GM12878 (cell line): ENCODE results near the gene TBC1D24. TPM values are rescaled to one million over a fixed set of nuclear protein-coding genes. Genes with fewer than 3 reads are reported as not detected.

Experiments used
- ATAC-seq: fragments of 200-7000 bp; cut with Tn5 transposase; 3 replicates; pipeline ENCODE4 v1.9.1; 2020; ENCODE audit warnings: mild to moderate bottlenecking, moderate library complexity
- BruUV-seq: library from RNA; stranded (reverse); fragments of 400-500 nt; replicated peaks from 2 replicates; lab custom pipeline; 2021; lab: Mats Ljungman, UMichigan
- CTCF ChIA-PET: fragments of 300-600 bp; sonication (Branson Sonifier 250); formaldehyde crosslinking; extraction: SDS; loops from one replicate; lab custom pipeline; 2021; ENCODE audit warnings: inconsistent platforms; lab: Yijun Ruan, JAX
- POLR2A ChIA-PET: fragments of 350-600 bp; formaldehyde crosslinking; extraction: SDS; loops from one replicate; lab custom pipeline; 2021; ENCODE audit warnings: inconsistent platforms; lab: Charles Lee
- RAD21 ChIA-PET: fragments of 300-600 bp; sonication (Branson Sonifier 250); formaldehyde crosslinking; loops from one replicate; lab custom pipeline; 2023; ENCODE audit warnings: antibody characterized with exemption; ENCODE audit not compliant: unreplicated experiment; lab: Charles Lee
- SMC1A ChIA-PET: fragments of 300-600 bp; sonication (Branson Sonifier 250); formaldehyde crosslinking; loops from one replicate; lab custom pipeline; 2023; ENCODE audit not compliant: unreplicated experiment, uncharacterized antibody; lab: Charles Lee
- DNase-seq: peaks from one replicate; pipeline ENCODE4 v3.0.0-alpha.2; 2011; ENCODE audit warnings: low read depth, low spot score
- FAIRE-seq: peaks from 3 replicates; lab custom pipeline; 2011; peaks lifted over from hg19 to GRCh38; lab: Jason Lieb, UNC
- H2AFZ ChIP-seq: 2 replicates; pipeline ENCODE4 v1.6.0; 2011; ENCODE audit warnings: low read depth, low read length, control low read depth; ENCODE audit not compliant: control insufficient read depth
- H3K27ac ChIP-seq: 2 replicates; pipeline ENCODE4 v1.5.1; 2011; ENCODE audit warnings: control low read depth; ENCODE audit not compliant: control insufficient read depth, insufficient read depth
- H3K27me3 ChIP-seq, 2 experiments: replicated peaks in 1 of 2; 2 replicates each; pipeline versions ENCODE4 v1.6.0 to v1.6.1; 2011; ENCODE audit warnings: low read length in 1 of 2; ENCODE audit not compliant: control insufficient read depth in 2 of 2, insufficient read depth in 2 of 2
- H3K36me3 ChIP-seq, 2 experiments: 2 replicates each; pipeline ENCODE4 v1.5.1; 2011; ENCODE audit warnings: low read length in 1 of 2; ENCODE audit not compliant: control insufficient read depth in 2 of 2, insufficient read depth in 2 of 2
- H3K4me1 ChIP-seq: 2 replicates; pipeline ENCODE4 v1.6.1; 2011; ENCODE audit warnings: mild to moderate bottlenecking, low read length, moderate library complexity, mixed read lengths; ENCODE audit not compliant: control insufficient read depth, insufficient read depth
- H3K4me2 ChIP-seq: 2 replicates; pipeline ENCODE4 v1.6.0; 2011; ENCODE audit warnings: control low read depth; ENCODE audit not compliant: control insufficient read depth, insufficient read depth
- H3K4me3 ChIP-seq: fragments of 200-600 bp; sonication (generic); 2 replicates; pipeline ENCODE4 v1.5.1; 2016
- H3K79me2 ChIP-seq: 2 replicates; pipeline ENCODE4 v1.6.0; 2011; ENCODE audit warnings: low read length; ENCODE audit not compliant: control insufficient read depth, insufficient read depth
- H3K9ac ChIP-seq: 2 replicates; pipeline ENCODE4 v1.8.0; 2011; ENCODE audit warnings: low read length, control low read depth, mixed read lengths; ENCODE audit not compliant: control insufficient read depth, insufficient read depth
- H3K9me3 ChIP-seq: replicated peaks from 3 replicates; pipeline ENCODE4 v1.5.1; 2011; ENCODE audit warnings: mild to moderate bottlenecking, low read length; ENCODE audit not compliant: control insufficient read depth, insufficient read depth
- H4K20me1 ChIP-seq: 2 replicates; pipeline ENCODE4 v1.6.0; 2011; ENCODE audit not compliant: control insufficient read depth, insufficient read depth
- BCL3 ChIP-seq: IDR thresholded peaks from 2 replicates; pipeline ENCODE4 v1.6.1; 2011; ENCODE audit warnings: borderline replicate concordance, low read depth, mild to moderate bottlenecking, moderate library complexity, low read length; ENCODE audit not compliant: insufficient read depth, poor library complexity, severe bottlenecking
- CHD4 ChIP-seq: fragments of 200-600 bp; sonication (generic); IDR thresholded peaks from 2 replicates; pipeline ENCODE4 v1.6.1; 2016; ENCODE audit warnings: mild to moderate bottlenecking
- EED ChIP-seq: sonication (generic); IDR thresholded peaks from 2 replicates; pipeline ENCODE4 v1.6.1; 2016; ENCODE audit warnings: antibody characterized with exemption, low read depth
- FOXK2 ChIP-seq: fragments of 450-650 bp; IDR thresholded peaks from 2 replicates; pipeline ENCODE4 v1.6.1; 2017; ENCODE audit warnings: mild to moderate bottlenecking, moderate library complexity
- HCFC1 ChIP-seq: fragments of 150-350 bp; IDR thresholded peaks from 2 replicates; pipeline ENCODE4 v1.6.1; 2014; ENCODE audit warnings: low read length
- MAX ChIP-seq: IDR thresholded peaks from 2 replicates; pipeline ENCODE4 v1.6.1; 2012; ENCODE audit warnings: low read depth, low read length, improper control_type of control experiment
- NR2C1 ChIP-seq: fragments of 450-650 bp; IDR thresholded peaks from 2 replicates; pipeline ENCODE4 v1.6.1; 2017; ENCODE audit warnings: antibody characterized with exemption, mild to moderate bottlenecking, moderate library complexity
- RELB ChIP-seq: fragments of 450-650 bp; IDR thresholded peaks from 2 replicates; pipeline ENCODE4 v1.6.1; 2017; ENCODE audit warnings: low read depth, mild to moderate bottlenecking, moderate library complexity
- RUNX3 ChIP-seq: IDR thresholded peaks from 2 replicates; pipeline ENCODE4 v1.6.1; 2012; ENCODE audit warnings: low read length, inconsistent platforms
- SMARCA5 ChIP-seq: fragments of 450-650 bp; IDR thresholded peaks from 2 replicates; pipeline ENCODE4 v1.6.1; 2017; ENCODE audit warnings: mild to moderate bottlenecking
- SUZ12 ChIP-seq: fragments of 200-600 bp; sonication (generic); IDR thresholded peaks from one replicate; pipeline ENCODE4 v1.6.1; 2018; ENCODE audit warnings: antibody characterized with exemption, mild to moderate bottlenecking; ENCODE audit not compliant: unreplicated experiment
- TCF7 ChIP-seq: IDR thresholded peaks from 2 replicates; pipeline ENCODE4 v1.6.1; 2014; ENCODE audit warnings: antibody characterized with exemption, borderline replicate concordance
- WGBS: methylation state at CpG from one replicate; pipeline ENCODE4 v1.1.6; 2016; ENCODE audit warnings: low lambda C conversion rate; ENCODE audit not compliant: insufficient replicate concordance, insufficient coverage; ENCODE audit errors: missing lambda C conversion rate; 5-methylcytosine and 5-hydroxymethylcytosine counted together
- in situ Hi-C: fragments of 300-500 bp; cut with MboI; formaldehyde crosslinking; loops from 9 replicates; pipeline ENCODE4 v1.14.3; 2018; ENCODE audit warnings: mixed read lengths
- intact Hi-C: fragments of 100-400 bp; cut with micrococcal nuclease; formaldehyde crosslinking; loops from one replicate; pipeline ENCODE4 v1.14.2; 2022; ENCODE audit not compliant: unreplicated experiment
- polyA plus RNA-seq, 11 experiments: library from polyadenylated mRNA; depleted of rRNA in 4 of 11; unstranded in 6 of 11; stranded (reverse) in 5 of 11; fragments of >200 nt; fragmentation: Nextera tagmentation in 4 of 11; fragmentation: Illumina TruSeq in 1 of 11; extraction: Ambion mirVana in 4 of 11; extraction: Trizol in 1 of 11; gene quantifications; 1 replicate in 1 of 11; 2 replicates in 10 of 11; pipeline versions ENCODE4 v1.2.1 to v1.2.3, GENCODE V29; 2011 to 2016; ENCODE audit warnings: inconsistent platforms in 2 of 11, missing spikeins in 2 of 11, low read depth in 1 of 11
- total RNA-seq, 4 experiments: library from RNA; depleted of rRNA in 3 of 4; stranded (reverse); fragments of >200 nt in 3 of 4; fragmentation: Illumina TruSeq in 1 of 4; extraction: Trizol in 1 of 4; gene quantifications; 2 replicates each; pipeline versions ENCODE4 v1.2.1 to v1.2.3, GENCODE V29; 2013 to 2021

The TBC1D24 gene
- total and polyA plus RNA-seq, 10 of the 15 experiments (the other 5 are each of a cell fraction or from before 2014, with no cell fraction given) = 1.1 to 9.6 (median 4.5) TPM

- no peak for TF ChIP-seq NR2C1
These were observed 24.4 kb upstream of the TBC1D24 start (continued) for GRCh38 chr16:2450535-2450934.

- Histone ChIP-seq H3K27ac (no peak overlapping the region), H3K4me2 (no peak overlapping the region), H3K27me3 (no peaks in the 10 kb centered on the region), H3K4me3 (no peak overlapping the region), H3K9ac (no peak overlapping the region), H3K4me1 (no peaks in the 10 kb centered on the region), H3K9me3 (no peaks in the 10 kb centered on the region), H2AFZ (no peak overlapping the region), H3K36me3 (peaks cover 27 to 61% of the 10 kb centered on the region in 2 experiments), H3K79me2 (no peaks in the 10 kb centered on the region), H4K20me1 (no peaks in the 10 kb centered on the region)
- BruUV-seq = no TSS peak
- ATAC-seq (no peak), FAIRE-seq (no peak), DNase-seq (no peak)
- SMC1A ChIA-PET = no interaction called here
- WGBS = 97% methylated on average over 14 of the region's 19 CpGs
- RAD21 ChIA-PET = no interaction called here
- no peak for TF ChIP-seq SUZ12
- no peak for TF ChIP-seq TCF7
- TF ChIP-seq RUNX3 = no peak
- TF ChIP-seq FOXK2 = no peak
- TF ChIP-seq RELB = no peak
- TF ChIP-seq SMARCA5 = no peak
- TF ChIP-seq BCL3 = no peak
- TF ChIP-seq HCFC1 = no peak
- TF ChIP-seq CHD4 = no peak
- no peak for TF ChIP-seq EED
- no peak for TF ChIP-seq MAX
- intact Hi-C loops = no loop called here
- CTCF ChIA-PET = interaction anchor here (0.6 kb wide), 1 partner anchor 198 kb away, joined by 3 read pairs; no protein-coding TSS in a partner anchor
- POLR2A ChIA-PET = interaction anchor here (1.0 kb wide), 1 partner anchor 12 kb away, joined by 4 read pairs; no protein-coding TSS in a partner anchor
- in situ Hi-C loops = no loop called here
These were observed 23.9 kb upstream of the TBC1D24 start for GRCh38 chr16:2450975-2451381.
